K562 (cell line): ENCODE results near the gene GART. TPM values are rescaled to one million over a fixed set of nuclear protein-coding genes. Genes with fewer than 3 reads are reported as not detected.
A peak's percentile ranks its signal among the peaks of the same experiment; 100 is the strongest.

Experiments
- ATF6 ChIP-seq: sonication (generic); formaldehyde crosslinking; IDR thresholded peaks from 2 replicates; pipeline ENCODE4 v1.4.0; 2020; ENCODE audit warnings: mild to moderate bottlenecking, missing genetic modification reagents
- ELF2 ChIP-seq: fragments of 250-450 bp; sonication (Bioruptor Pico); IDR thresholded peaks from 2 replicates; pipeline ENCODE4 v1.5.0; 2021; ENCODE audit warnings: mild to moderate bottlenecking
- EZH2 ChIP-seq: IDR thresholded peaks from 2 replicates; pipeline ENCODE4 v1.6.1; 2012; ENCODE audit warnings: low read depth, mild to moderate bottlenecking, inconsistent platforms, low read length, borderline replicate concordance
- HDAC3 ChIP-seq: fragments of 450-650 bp; IDR thresholded peaks from 2 replicates; pipeline ENCODE4 v1.6.1; 2018; ENCODE audit warnings: borderline replicate concordance, mild to moderate bottlenecking, moderate library complexity; ENCODE audit not compliant: partially characterized antibody
- KLF10 ChIP-seq: fragments of 250-450 bp; sonication (Bioruptor Pico); IDR thresholded peaks from 2 replicates; pipeline ENCODE4 v1.6.1; 2021; ENCODE audit warnings: matching md5 sums
- MITF ChIP-seq: IDR thresholded peaks from 2 replicates; pipeline ENCODE4 v1.6.1; 2014; ENCODE audit warnings: antibody characterized with exemption
- NFE2 ChIP-seq: IDR thresholded peaks from 2 replicates; pipeline ENCODE4 v1.6.1; 2014; ENCODE audit warnings: antibody characterized with exemption, low read depth
- PATZ1 ChIP-seq: fragments of 250-450 bp; sonication (Bioruptor Pico); IDR thresholded peaks from 2 replicates; pipeline ENCODE4 v1.5.0; 2020; ENCODE audit warnings: mild to moderate bottlenecking, borderline replicate concordance
- PCBP2 ChIP-seq: fragments of 200-400 bp; formaldehyde crosslinking; IDR thresholded peaks from 2 replicates; pipeline ENCODE4 v1.6.1; 2018; ENCODE audit warnings: low read length, low read depth, mild to moderate bottlenecking, moderate library complexity; ENCODE audit not compliant: poor library complexity, severe bottlenecking
- PRMT5 ChIP-seq: sonication (generic); formaldehyde crosslinking; IDR thresholded peaks from 2 replicates; pipeline ENCODE4 v1.5.0; 2020; ENCODE audit warnings: missing genetic modification reagents
- SNIP1 ChIP-seq: fragments of 450-650 bp; IDR thresholded peaks from 2 replicates; pipeline ENCODE4 v1.7.1; 2017; ENCODE audit warnings: low read depth, mild to moderate bottlenecking
- U2AF2 ChIP-seq: fragments of 200-400 bp; formaldehyde crosslinking; optimal IDR thresholded peaks from 2 replicates; pipeline ENCODE3; 2017; ENCODE audit warnings: low read depth, mild to moderate bottlenecking, low read length
- ZKSCAN3 ChIP-seq: fragments of 250-450 bp; sonication (Bioruptor Pico); IDR thresholded peaks from 2 replicates; pipeline ENCODE4 v1.4.0; 2020
- ZNF398 ChIP-seq: fragments of 250-450 bp; sonication (Bioruptor Pico); IDR thresholded peaks from 2 replicates; pipeline ENCODE4 v1.8.0; 2021; ENCODE audit warnings: moderate library complexity, mild to moderate bottlenecking, inconsistent platforms
- ZNF518B ChIP-seq: fragments of 250-450 bp; sonication (Bioruptor Pico); IDR thresholded peaks from 2 replicates; pipeline ENCODE4 v1.5.0; 2021; ENCODE audit warnings: mild to moderate bottlenecking, moderate library complexity
- ZNF766 ChIP-seq: fragments of 200-800 bp; sonication (Bioruptor generic); conservative IDR thresholded peaks from 2 replicates; pipeline ENCODE4 v1.6.1; 2016; ENCODE audit warnings: missing genetic modification characterization, missing compliant biosample characterization
- polyA plus RNA-seq, 8 experiments: library from polyadenylated mRNA; depleted of rRNA in 4 of 8; stranded (reverse) in 5 of 8; unstranded in 3 of 8; fragments of >200 nt; fragmentation: Nextera tagmentation in 2 of 8; fragmentation: Illumina TruSeq in 1 of 8; extraction: Ambion mirVana in 2 of 8; extraction: Trizol in 1 of 8; gene quantifications; 2 replicates each; pipeline versions ENCODE4 v1.2.1 to v1.2.3, GENCODE V29; 2011 to 2014; ENCODE audit warnings: inconsistent platforms in 1 of 8, missing spikeins in 1 of 8
- total RNA-seq, 7 experiments: library from RNA; depleted of rRNA in 6 of 7; stranded (reverse); fragments of >200 nt in 6 of 7; fragmentation: Illumina TruSeq in 2 of 7; extraction: Trizol in 2 of 7; gene quantifications; 2 replicates each; pipeline versions ENCODE4 v1.2.1 to v1.2.3, GENCODE V29; 2011 to 2021; ENCODE audit warnings: low replicate concordance in 1 of 7

The GART gene
- total and polyA plus RNA-seq, 9 of the 15 experiments (the other 6 are each of a cell fraction or from before 2014, with no cell fraction given): 141 to 429 (median 349) TPM

GRCh38 chr21:33541756-33542639 is at the start of gene GART (continued):
- TF ChIP-seq PATZ1: no peak
- no peak; the same call in 1 of the 2 replicates for TF ChIP-seq ZNF766
- TF ChIP-seq PRMT5 (CRISPR knock-in tag): no peak
- TF ChIP-seq ZNF518B (CRISPR knock-in tag): no peak
- TF ChIP-seq EZH2: no peak
- no peak; the same call in 1 of the 2 replicates for TF ChIP-seq MITF
- TF ChIP-seq NFE2: no peak
- no peak for TF ChIP-seq U2AF2
- peak; percentile 54 for TF ChIP-seq ELF2 (CRISPR knock-in tag)
- peak; percentile 47 for TF ChIP-seq HDAC3
- no peak for TF ChIP-seq ZKSCAN3 (CRISPR knock-in tag)
- TF ChIP-seq SNIP1: no peak
- peak; percentile 79; the same call in 1 of the 2 replicates for TF ChIP-seq ATF6 (CRISPR knock-in tag)
- no peak for TF ChIP-seq KLF10 (CRISPR knock-in tag)
- no peak for TF ChIP-seq PCBP2
- no peak for TF ChIP-seq ZNF398 (CRISPR knock-in tag)
